Dermis blood vessel endothelial cell (primary cell): ENCODE measurements around the gene SPTBN1. TPM values are rescaled to one million over a fixed set of nuclear protein-coding genes. Genes with fewer than 3 reads are reported as not detected.
A peak's percentile ranks its signal among the peaks of the same experiment; 100 is the strongest.

Experiments
- DNase-seq: peaks from one replicate; pipeline ENCODE4 v3.0.0; 2010
- total RNA-seq: library from RNA; depleted of rRNA; stranded (reverse); fragments of >200 nt; gene quantifications from 2 replicates; pipeline ENCODE4 v1.2.3, GENCODE V29; 2014

Gene SPTBN1
- total RNA-seq, 1 donor from 2014 or later = 916 TPM

GRCh38 chr2:54595161-54595803, 139.2 kb downstream of the SPTBN1 start:
- no peak for DNase-seq

- peak; percentile 34 for DNase-seq
Measured at GRCh38 chr2:54595999-54596902, 140.1 kb downstream of the SPTBN1 start.

- DNase-seq = no peak
Measured at GRCh38 chr2:54597153-54597848, 141.2 kb downstream of the SPTBN1 start.

- DNase-seq = no peak
Measured at GRCh38 chr2:54598347-54599325, 142.5 kb downstream of the SPTBN1 start.

- no peak for DNase-seq
Measured at GRCh38 chr2:54599326-54599710, 143.2 kb downstream of the SPTBN1 start.

- no peak for DNase-seq
Measured at GRCh38 chr2:54599914-54600313, 143.8 kb downstream of the SPTBN1 start.

GRCh38 chr2:54601339-54601738, 145.2 kb downstream of the SPTBN1 start:
- no peak for DNase-seq

- DNase-seq = no peak
Measured at GRCh38 chr2:54602736-54603322, 146.7 kb downstream of the SPTBN1 start.

GRCh38 chr2:54603357-54603756, 147.2 kb downstream of the SPTBN1 start:
- peak; percentile 71 for DNase-seq

GRCh38 chr2:54603796-54604195, 147.7 kb downstream of the SPTBN1 start:
- DNase-seq = no peak

GRCh38 chr2:54604871-54605270, 148.7 kb downstream of the SPTBN1 start:
- peak; percentile 67 for DNase-seq

- peak; percentile 67 for DNase-seq
Measured at GRCh38 chr2:54605836-54606235, 149.7 kb downstream of the SPTBN1 start.

- DNase-seq = no peak
Measured at GRCh38 chr2:54606393-54606958, 150.3 kb downstream of the SPTBN1 start.

- no peak for DNase-seq
Measured at GRCh38 chr2:54608224-54608623, 152.1 kb downstream of the SPTBN1 start.

- DNase-seq = no peak
Measured at GRCh38 chr2:54609241-54609640, 153.1 kb downstream of the SPTBN1 start.

- no peak for DNase-seq
Measured at GRCh38 chr2:54609647-54610046, 153.5 kb downstream of the SPTBN1 start.

- no peak for DNase-seq
Measured at GRCh38 chr2:54610700-54611099, 154.6 kb downstream of the SPTBN1 start.

- no peak for DNase-seq
Measured at GRCh38 chr2:54611830-54612545, 155.9 kb downstream of the SPTBN1 start.

GRCh38 chr2:54613386-54613785, 157.3 kb downstream of the SPTBN1 start:
- DNase-seq = peak; percentile 80

GRCh38 chr2:54613794-54614257, 157.7 kb downstream of the SPTBN1 start:
- peak; percentile 90 for DNase-seq

GRCh38 chr2:54614819-54615218, 158.7 kb downstream of the SPTBN1 start:
- DNase-seq = no peak
